ENCODE results near the gene PDGFRB.

DNA sequence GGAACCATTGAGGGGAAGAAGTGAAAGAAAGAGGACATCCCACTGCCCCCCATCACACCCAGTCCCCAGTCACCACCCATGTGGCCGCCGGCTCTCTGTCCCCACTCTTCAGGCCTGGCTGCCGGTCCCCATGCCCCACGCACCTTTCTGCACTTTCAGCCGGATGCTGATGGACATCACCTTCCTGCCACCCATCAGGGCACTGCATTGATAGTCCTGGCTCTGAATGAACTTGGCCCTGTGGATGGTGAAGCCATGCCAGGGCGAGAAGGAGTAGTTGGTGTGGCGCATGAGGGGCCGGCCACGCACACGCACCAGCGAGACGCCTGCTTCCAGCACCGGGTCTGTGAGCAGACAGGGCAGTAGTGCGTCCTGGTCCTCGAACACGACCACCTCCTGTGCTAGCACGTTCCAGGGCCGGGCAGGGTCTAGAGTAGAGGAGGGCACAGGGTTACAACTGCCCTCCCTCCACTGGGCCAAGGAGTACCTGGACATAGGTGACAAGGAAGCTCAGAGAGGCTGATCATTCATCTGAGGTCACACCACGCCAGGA, 75.7 kb downstream of the PDGFRB start:
- TF ChIP-seq, protein P1, sequence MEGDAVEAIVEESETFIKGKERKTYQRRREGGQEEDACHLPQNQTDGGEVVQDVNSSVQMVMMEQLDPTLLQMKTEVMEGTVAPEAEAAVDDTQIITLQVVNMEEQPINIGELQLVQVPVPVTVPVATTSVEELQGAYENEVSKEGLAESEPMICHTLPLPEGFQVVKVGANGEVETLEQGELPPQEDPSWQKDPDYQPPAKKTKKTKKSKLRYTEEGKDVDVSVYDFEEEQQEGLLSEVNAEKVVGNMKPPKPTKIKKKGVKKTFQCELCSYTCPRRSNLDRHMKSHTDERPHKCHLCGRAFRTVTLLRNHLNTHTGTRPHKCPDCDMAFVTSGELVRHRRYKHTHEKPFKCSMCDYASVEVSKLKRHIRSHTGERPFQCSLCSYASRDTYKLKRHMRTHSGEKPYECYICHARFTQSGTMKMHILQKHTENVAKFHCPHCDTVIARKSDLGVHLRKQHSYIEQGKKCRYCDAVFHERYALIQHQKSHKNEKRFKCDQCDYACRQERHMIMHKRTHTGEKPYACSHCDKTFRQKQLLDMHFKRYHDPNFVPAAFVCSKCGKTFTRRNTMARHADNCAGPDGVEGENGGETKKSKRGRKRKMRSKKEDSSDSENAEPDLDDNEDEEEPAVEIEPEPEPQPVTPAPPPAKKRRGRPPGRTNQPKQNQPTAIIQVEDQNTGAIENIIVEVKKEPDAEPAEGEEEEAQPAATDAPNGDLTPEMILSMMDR (IDR thresholded peaks at IDR 0.05) = no peak
- TF ChIP-seq POLR2A (IDR thresholded peaks at IDR 0.05) (no peak), EP300 (IDR thresholded peaks at IDR 0.05) (no peak)
